Stimulated activated naive CD8-positive, alpha-beta T cell treated with anti-CD3 and anti-CD28 coated beads, Interleukin-15, Interleukin-2, amounts not matched to agents 100 ng/mL and 50 ng/mL, for 24 hours (primary cell): ENCODE measurements around the gene ATP8A2.

Source experiments
- H3K27ac Mint-ChIP-seq: one replicate; pipeline ENCODE4 v1.8.0; 2021; ENCODE audit warnings: mild to moderate bottlenecking, mixed read lengths
- H3K27me3 Mint-ChIP-seq: one replicate; pipeline ENCODE4 v1.8.0; 2021; ENCODE audit warnings: mixed read lengths
- H3K36me3 Mint-ChIP-seq: one replicate; pipeline ENCODE4 v1.8.0; 2021; ENCODE audit warnings: low read depth, mixed read lengths
- H3K4me1 Mint-ChIP-seq: one replicate; pipeline ENCODE4 v1.8.0; 2021; ENCODE audit warnings: low read depth, mixed read lengths
- H3K4me3 Mint-ChIP-seq: one replicate; pipeline ENCODE4 v1.8.0; 2021; ENCODE audit warnings: mild to moderate bottlenecking, mixed read lengths
- H3K9me3 Mint-ChIP-seq: one replicate; pipeline ENCODE4 v1.8.0; 2021; ENCODE audit warnings: mixed read lengths

The ATP8A2 gene

GRCh38 chr13:25871389-25872125, 499.8 kb downstream of the ATP8A2 start:
- no peak overlapping the region for H3K4me3 Mint-ChIP-seq
- H3K4me1 Mint-ChIP-seq, result peaks cover 61% of the 10 kb centered on the region
- H3K27ac Mint-ChIP-seq, result no peak overlapping the region

GRCh38 chr13:25872481-25873241, 500.9 kb downstream of the ATP8A2 start:
- Mint-ChIP-seq H3K4me3 (peak overlapping the region; percentile 11), H3K36me3 (peaks cover 5% of the 10 kb centered on the region), H3K9me3 (peaks cover 8% of the 10 kb centered on the region), H3K27ac (peak overlapping the region; percentile 55), H3K27me3 (no peaks in the 10 kb centered on the region), H3K4me1 (peaks cover 69% of the 10 kb centered on the region)

More at GRCh38 chr13:25871389-25872125, 499.8 kb downstream of the ATP8A2 start:
- H3K27me3 Mint-ChIP-seq, result no peaks in the 10 kb centered on the region
- peaks cover 5% of the 10 kb centered on the region for H3K9me3 Mint-ChIP-seq
- H3K36me3 Mint-ChIP-seq, result peaks cover 5% of the 10 kb centered on the region

GRCh38 chr13:25873242-25873612, 501.5 kb downstream of the ATP8A2 start:
- peak overlapping the region; percentile 55 for H3K27ac Mint-ChIP-seq
- H3K4me1 Mint-ChIP-seq, result peaks cover 71% of the 10 kb centered on the region

GRCh38 chr13:25874064-25874737, 502.4 kb downstream of the ATP8A2 start:
- Mint-ChIP-seq H3K36me3 (peaks cover 5% of the 10 kb centered on the region), H3K4me3 (peak overlapping the region; percentile 6), H3K9me3 (peaks cover 12% of the 10 kb centered on the region), H3K27ac (peak overlapping the region; percentile 61), H3K4me1 (peaks cover 68% of the 10 kb centered on the region), H3K27me3 (no peaks in the 10 kb centered on the region)

More at GRCh38 chr13:25873242-25873612, 501.5 kb downstream of the ATP8A2 start:
- Mint-ChIP-seq H3K4me3 (peak overlapping the region; percentile 11), H3K36me3 (peaks cover 5% of the 10 kb centered on the region), H3K27me3 (no peaks in the 10 kb centered on the region), H3K9me3 (peaks cover 12% of the 10 kb centered on the region)

GRCh38 chr13:25874907-25875306, 503.1 kb downstream of the ATP8A2 start:
- H3K9me3 Mint-ChIP-seq, result peaks cover 12% of the 10 kb centered on the region
- peak overlapping the region; percentile 41 for H3K4me3 Mint-ChIP-seq
- peak overlapping the region; percentile 90 for H3K27ac Mint-ChIP-seq
- H3K4me1 Mint-ChIP-seq, result peaks cover 68% of the 10 kb centered on the region
- H3K27me3 Mint-ChIP-seq, result no peaks in the 10 kb centered on the region
- H3K36me3 Mint-ChIP-seq, result peaks cover 5% of the 10 kb centered on the region

GRCh38 chr13:25876247-25876646, 504.5 kb downstream of the ATP8A2 start:
- H3K36me3 Mint-ChIP-seq, result peaks cover 5% of the 10 kb centered on the region
- H3K27ac Mint-ChIP-seq, result no peak overlapping the region
- H3K9me3 Mint-ChIP-seq, result peaks cover 12% of the 10 kb centered on the region
- H3K27me3 Mint-ChIP-seq, result no peaks in the 10 kb centered on the region
- H3K4me1 Mint-ChIP-seq, result peaks cover 61% of the 10 kb centered on the region
- H3K4me3 Mint-ChIP-seq, result no peak overlapping the region

- peaks cover 8% of the 10 kb centered on the region for H3K9me3 Mint-ChIP-seq
- H3K4me1 Mint-ChIP-seq, result peaks cover 58% of the 10 kb centered on the region
- H3K27me3 Mint-ChIP-seq, result no peaks in the 10 kb centered on the region
- no peak overlapping the region for H3K27ac Mint-ChIP-seq
- H3K4me3 Mint-ChIP-seq, result no peak overlapping the region
- H3K36me3 Mint-ChIP-seq, result peaks cover 5% of the 10 kb centered on the region
Measured at GRCh38 chr13:25879466-25879865, 507.7 kb downstream of the ATP8A2 start.

GRCh38 chr13:25881136-25881926, 509.6 kb downstream of the ATP8A2 start:
- Mint-ChIP-seq H3K4me1 (peaks cover 40% of the 10 kb centered on the region), H3K27me3 (no peaks in the 10 kb centered on the region), H3K36me3 (peaks cover under 1% of the 10 kb centered on the region), H3K4me3 (no peak overlapping the region), H3K27ac (no peak overlapping the region), H3K9me3 (peaks cover 7% of the 10 kb centered on the region)

GRCh38 chr13:25881971-25882451, 510.2 kb downstream of the ATP8A2 start:
- Mint-ChIP-seq H3K9me3 (peaks cover 7% of the 10 kb centered on the region), H3K27me3 (no peaks in the 10 kb centered on the region), H3K27ac (no peak overlapping the region), H3K36me3 (no peaks in the 10 kb centered on the region), H3K4me3 (no peak overlapping the region), H3K4me1 (peaks cover 45% of the 10 kb centered on the region)

- Mint-ChIP-seq H3K4me1 (peaks cover 45% of the 10 kb centered on the region), H3K9me3 (peaks cover 4% of the 10 kb centered on the region), H3K36me3 (no peaks in the 10 kb centered on the region), H3K4me3 (no peak overlapping the region), H3K27ac (no peak overlapping the region), H3K27me3 (no peaks in the 10 kb centered on the region)
Measured at GRCh38 chr13:25882466-25883357, 510.9 kb downstream of the ATP8A2 start.

GRCh38 chr13:25885418-25885817, 513.6 kb downstream of the ATP8A2 start:
- no peak overlapping the region for H3K4me3 Mint-ChIP-seq
- H3K27ac Mint-ChIP-seq, result no peak overlapping the region
- H3K4me1 Mint-ChIP-seq, result peaks cover 60% of the 10 kb centered on the region
- H3K36me3 Mint-ChIP-seq, result no peaks in the 10 kb centered on the region
- H3K9me3 Mint-ChIP-seq, result no peaks in the 10 kb centered on the region
- H3K27me3 Mint-ChIP-seq, result no peaks in the 10 kb centered on the region

GRCh38 chr13:25886438-25887214, 514.9 kb downstream of the ATP8A2 start:
- H3K4me1 Mint-ChIP-seq, result peaks cover 61% of the 10 kb centered on the region
- peak overlapping the region; percentile 38 for H3K27ac Mint-ChIP-seq
- no peaks in the 10 kb centered on the region for H3K36me3 Mint-ChIP-seq
- H3K27me3 Mint-ChIP-seq, result no peaks in the 10 kb centered on the region
- no peak overlapping the region for H3K4me3 Mint-ChIP-seq
- H3K9me3 Mint-ChIP-seq, result no peaks in the 10 kb centered on the region
